Effector memory CD8-positive, alpha-beta T cell (primary cell): Measurements from ENCODE around the gene CSNK2B.

Experiments
- ATAC-seq: fragments of 150-1000 bp; cut with Tn5 transposase; replicated peaks from 2 replicates; pipeline ENCODE4 v1.10.0; 2021; ENCODE audit warnings: mild to moderate bottlenecking, moderate library complexity
- DNase-seq, 3 experiments: peaks; one replicate each; pipeline ENCODE4 v3.0.0; 2021
- H3K27ac Mint-ChIP-seq, 2 donors: one replicate each; pipeline ENCODE4 v1.8.0; 2022; ENCODE audit warnings: mild to moderate bottlenecking in 2 of 2, mixed read lengths in 2 of 2, moderate library complexity in 2 of 2
- H3K27me3 Mint-ChIP-seq, 2 donors: one replicate each; pipeline ENCODE4 v1.8.0; 2022; ENCODE audit warnings: mixed read lengths in 2 of 2
- H3K36me3 Mint-ChIP-seq: one replicate; pipeline ENCODE4 v1.8.0; 2022; ENCODE audit warnings: mild to moderate bottlenecking, moderate library complexity, mixed read lengths; ENCODE audit not compliant: insufficient read depth
- H3K4me1 Mint-ChIP-seq, 2 donors: one replicate each; pipeline ENCODE4 v1.8.0; 2022; ENCODE audit warnings: low read depth in 2 of 2, mixed read lengths in 2 of 2
- H3K4me3 Mint-ChIP-seq, 2 donors: one replicate each; pipeline ENCODE4 v1.8.0; 2022; ENCODE audit warnings: mild to moderate bottlenecking in 2 of 2, mixed read lengths in 2 of 2, moderate library complexity in 2 of 2
- H3K9me3 Mint-ChIP-seq, 2 donors: one replicate each; pipeline ENCODE4 v1.8.0; 2022; ENCODE audit warnings: mixed read lengths in 2 of 2

The CSNK2B gene

DNA sequence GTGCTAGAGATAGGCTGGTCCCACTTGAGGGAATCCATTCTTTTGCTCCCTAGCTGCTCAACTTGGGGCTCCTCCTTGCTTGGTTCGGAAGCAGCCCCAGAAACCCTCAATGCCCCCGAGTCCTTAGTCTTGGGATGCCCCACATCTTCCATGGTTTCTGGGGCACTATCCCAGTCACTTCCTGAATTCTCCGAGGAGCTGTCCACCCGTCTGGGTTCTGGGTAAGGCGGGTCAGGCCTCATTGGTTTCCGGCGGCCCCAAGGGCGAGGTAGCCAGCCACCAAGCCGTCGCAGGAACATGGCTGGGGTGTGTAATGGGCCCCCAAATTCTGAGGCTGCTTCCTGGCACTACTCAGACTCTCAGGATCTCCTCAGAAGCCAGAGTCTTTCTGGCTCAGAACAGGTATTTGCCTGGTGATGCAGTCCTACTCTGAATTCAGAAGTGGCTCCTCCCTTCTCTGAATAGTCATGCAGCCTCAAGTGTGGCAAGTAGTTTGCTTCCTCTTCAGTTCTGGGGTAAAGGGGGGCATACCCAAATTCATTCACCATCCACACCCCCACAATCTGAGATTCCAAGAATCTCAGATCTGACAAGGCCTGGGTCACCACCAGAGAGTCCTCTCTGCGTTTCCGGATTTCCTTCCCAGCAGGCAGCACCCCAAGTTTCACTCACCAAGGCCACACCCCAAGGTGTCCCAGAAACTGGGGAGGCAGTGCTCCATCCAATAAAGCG, 6.1 kb upstream of the CSNK2B start:
- Mint-ChIP-seq H3K36me3 (peaks cover 29% of the 10 kb centered on the region), H3K4me3 (peak overlapping the region; percentile 87 to 97), H3K27ac (peak overlapping the region; percentile 86 to 88), H3K27me3 (no peaks in the 10 kb centered on the region), H3K4me1 (peaks cover 61 to 65% of the 10 kb centered on the region in 2 donors), H3K9me3 (no peaks in the 10 kb centered on the region)
- peak in 1 of 3 experiments; percentile 17 for DNase-seq
- ATAC-seq, result peak; percentile 44

GRCh38 chr6:31660381-31661261, 5.3 kb upstream of the CSNK2B start, which contains the start of gene C6orf47:
Gene C6orf47, minus strand, starts transcription at chr6:31660778. Its CDS starts 831 bp downstream, at chr6:31659947.
- DNase-seq (peak; percentile 60 to 66 (median 65)), ATAC-seq (peak; percentile 70)
- Mint-ChIP-seq H3K9me3 (no peaks in the 10 kb centered on the region), H3K36me3 (peaks cover 34% of the 10 kb centered on the region), H3K4me3 (peak within 1 kb of the TSS; percentile 87 to 97), H3K4me1 (peaks cover 60 to 64% of the 10 kb centered on the region in 2 donors), H3K27me3 (no peaks in the 10 kb centered on the region), H3K27ac (peak within 1 kb of the TSS; percentile 86 to 88)

DNA sequence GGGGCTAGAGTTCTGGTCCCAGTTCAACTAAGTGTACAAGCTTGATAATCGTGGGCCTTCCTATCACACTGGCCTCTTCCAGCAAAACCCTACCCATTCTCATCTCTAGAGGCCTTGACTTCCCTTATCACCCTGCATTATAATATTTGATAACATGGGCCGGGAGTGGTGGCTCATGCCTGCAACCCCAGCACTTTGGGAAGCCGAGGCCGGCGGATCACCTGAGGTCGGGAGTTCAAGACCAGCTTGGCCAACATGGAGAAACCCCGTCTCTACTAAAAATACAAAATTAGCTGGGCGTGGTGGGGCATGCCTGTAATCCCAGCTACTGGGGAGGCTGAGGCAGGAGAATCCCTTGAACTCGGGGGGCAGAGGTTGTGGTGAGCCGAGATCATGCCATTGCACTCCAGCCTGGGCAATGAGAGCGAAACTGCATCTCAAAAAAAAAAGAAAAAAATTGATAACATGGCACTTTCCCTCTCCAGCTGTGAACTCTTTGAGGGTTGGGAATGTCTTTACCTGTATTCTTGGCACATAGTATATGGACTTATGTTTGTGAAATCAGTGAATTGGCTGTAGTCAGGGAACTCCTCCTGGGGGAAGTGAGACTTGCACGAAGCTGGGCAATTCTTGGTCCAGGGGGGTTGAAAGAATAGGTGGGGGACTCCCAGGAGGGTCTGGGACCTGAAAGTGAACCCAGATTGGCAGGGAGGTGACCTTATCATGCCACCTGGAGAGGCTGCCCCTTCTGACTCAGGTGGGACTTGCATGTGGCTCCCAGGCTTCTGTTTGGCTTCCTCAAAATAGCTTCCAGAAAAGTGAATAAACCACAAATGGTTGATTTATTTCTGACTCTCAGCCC, 4.4 kb upstream of the CSNK2B start:
- peaks cover 62 to 65% of the 10 kb centered on the region in 2 donors for H3K4me1 Mint-ChIP-seq
- no peaks in the 10 kb centered on the region for H3K9me3 Mint-ChIP-seq
- peak overlapping the region; percentile 87 to 97 for H3K4me3 Mint-ChIP-seq
- H3K36me3 Mint-ChIP-seq, result peaks cover 38% of the 10 kb centered on the region
- DNase-seq (no peak), ATAC-seq (no peak)
- H3K27ac Mint-ChIP-seq, result peak overlapping the region; percentile 86 to 88
- no peaks in the 10 kb centered on the region for H3K27me3 Mint-ChIP-seq

DNA sequence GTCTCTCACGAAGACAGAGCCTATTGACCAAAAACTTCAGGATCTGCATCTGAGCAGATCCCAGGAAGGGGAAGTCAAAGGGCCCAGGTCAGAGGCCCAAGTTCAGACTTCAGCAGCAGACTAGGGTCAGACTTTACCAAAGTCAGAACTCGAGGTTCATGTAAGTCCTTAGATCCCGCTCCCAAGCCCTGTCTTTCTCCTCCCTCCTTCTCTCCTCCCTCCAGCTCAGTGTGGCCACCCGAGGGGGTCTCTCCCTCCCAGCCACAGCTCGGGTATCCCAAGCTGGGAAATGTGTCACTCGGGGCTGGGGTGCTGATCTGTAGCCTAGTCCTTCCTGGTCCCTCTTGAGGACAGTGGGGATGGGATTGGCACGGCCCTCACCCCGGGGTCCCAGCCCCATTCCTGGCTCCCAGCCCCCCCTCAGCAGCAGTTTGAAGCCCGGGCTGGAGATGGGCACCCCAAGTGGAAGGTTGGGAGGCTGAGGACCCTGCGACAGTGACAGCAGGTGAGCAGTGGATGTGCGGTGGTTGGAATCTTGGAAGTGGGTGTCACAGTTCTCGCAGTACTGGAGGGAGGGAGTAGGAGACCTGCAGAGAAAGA, 3.7 kb upstream of the CSNK2B start:
- Mint-ChIP-seq H3K36me3 (peaks cover 41% of the 10 kb centered on the region), H3K4me1 (peaks cover 67 to 71% of the 10 kb centered on the region in 2 donors), H3K4me3 (peak overlapping the region; percentile 62 to 97), H3K27ac (peak overlapping the region in 1 of 2 donors; percentile 77), H3K27me3 (no peaks in the 10 kb centered on the region), H3K9me3 (no peaks in the 10 kb centered on the region)
- ATAC-seq, result no peak
- DNase-seq, result no peak

GRCh38 chr6:31663126-31663960, 2.5 kb upstream of the CSNK2B start:
- H3K9me3 Mint-ChIP-seq, result no peaks in the 10 kb centered on the region
- H3K4me3 Mint-ChIP-seq, result peak overlapping the region; percentile 93 to 97
- ATAC-seq, result no peak
- peaks cover 59 to 69% of the 10 kb centered on the region in 2 donors for H3K4me1 Mint-ChIP-seq
- no peaks in the 10 kb centered on the region for H3K27me3 Mint-ChIP-seq
- DNase-seq, result no peak
- H3K36me3 Mint-ChIP-seq, result peaks cover 48% of the 10 kb centered on the region
- peak overlapping the region; percentile 94 to 98 for H3K27ac Mint-ChIP-seq

GRCh38 chr6:31663961-31664789, 1.7 kb upstream of the CSNK2B start:
- Mint-ChIP-seq H3K4me1 (peaks cover 51 to 62% of the 10 kb centered on the region in 2 donors), H3K36me3 (peaks cover 56% of the 10 kb centered on the region), H3K27me3 (no peaks in the 10 kb centered on the region), H3K27ac (peak overlapping the region; percentile 94 to 98), H3K9me3 (no peaks in the 10 kb centered on the region), H3K4me3 (peak overlapping the region; percentile 93 to 97)
- ATAC-seq, result no peak
- no peak for DNase-seq

DNA sequence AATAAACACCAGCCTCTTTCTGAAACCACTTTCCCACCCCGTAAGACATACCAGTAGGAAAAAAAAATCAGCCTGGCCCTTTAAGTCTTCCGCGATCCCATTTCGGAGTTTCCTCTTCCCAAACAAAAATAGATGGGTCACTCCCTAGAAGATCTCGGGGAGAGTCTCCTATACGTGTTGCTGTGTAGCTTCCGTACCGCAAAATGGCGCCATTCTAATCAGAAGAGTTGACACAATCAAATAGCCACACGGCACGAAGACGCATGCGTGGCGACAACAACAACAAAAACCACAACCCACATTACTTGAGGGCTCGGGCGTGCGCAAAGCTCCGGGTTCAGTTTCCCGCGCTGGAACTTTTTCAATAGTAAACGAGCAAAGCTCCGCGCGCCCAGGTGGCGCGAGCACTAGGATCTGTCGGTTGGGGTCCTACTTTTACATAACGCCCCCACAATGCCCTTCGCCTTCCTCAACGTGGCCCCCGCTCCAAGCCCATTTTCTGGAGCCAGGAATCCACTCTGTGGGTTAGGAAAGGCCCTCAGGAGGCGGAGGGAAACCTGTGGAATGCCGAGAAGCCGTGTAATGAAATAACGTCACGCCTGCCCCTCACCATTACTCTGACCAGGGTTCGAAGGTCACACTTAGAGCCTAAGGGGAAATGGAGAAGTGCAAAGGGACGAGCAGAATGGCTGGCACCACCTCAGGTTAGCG, 935 bp upstream of the CSNK2B start, which contains the start of gene GPANK1:
Gene GPANK1, minus strand, starts transcription at position 208 of the 711 bp plus-strand sequence. CDS start 519 bp downstream, outside the sequence.
- Mint-ChIP-seq H3K27ac (peak within 1 kb of the TSS; percentile 94 to 98), H3K4me3 (peak within 1 kb of the TSS; percentile 93 to 97), H3K9me3 (no peaks in the 10 kb centered on the region), H3K36me3 (peaks cover 60% of the 10 kb centered on the region), H3K27me3 (no peaks in the 10 kb centered on the region), H3K4me1 (peaks cover 43 to 55% of the 10 kb centered on the region in 2 donors)
- ATAC-seq, result peak; percentile 45
- peak; percentile 82 to 89 (median 86) for DNase-seq

DNA sequence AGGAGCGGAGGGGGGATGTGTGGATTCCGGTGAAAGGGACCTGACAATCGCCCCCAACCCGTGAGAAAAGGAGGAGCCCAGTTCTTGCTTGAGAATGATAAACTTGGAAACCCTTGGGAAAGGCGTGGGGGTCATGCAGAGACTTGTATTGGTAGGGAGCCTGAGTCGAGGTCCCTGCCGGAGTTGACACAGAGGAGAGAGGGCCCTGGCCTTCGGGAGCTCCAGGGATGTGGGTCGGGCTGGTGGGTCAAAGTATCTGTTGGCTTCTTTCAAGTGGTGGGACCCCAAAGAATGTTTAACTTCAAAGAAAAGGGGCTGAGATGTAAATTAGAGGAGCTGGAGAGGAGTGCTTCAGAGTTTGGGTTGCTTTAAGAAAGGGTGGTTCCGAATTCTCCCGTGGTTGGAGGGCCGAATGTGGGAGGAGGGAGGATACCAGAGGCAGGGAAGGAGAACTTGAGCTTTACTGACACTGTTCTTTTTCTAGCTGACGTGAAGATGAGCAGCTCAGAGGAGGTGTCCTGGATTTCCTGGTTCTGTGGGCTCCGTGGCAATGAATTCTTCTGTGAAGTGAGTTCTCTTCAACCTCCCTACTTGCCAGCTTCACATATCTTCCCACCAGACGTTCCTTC, 571 bp downstream of the CSNK2B start:
- peak overlapping the region; percentile 94 to 98 for H3K27ac Mint-ChIP-seq
- H3K9me3 Mint-ChIP-seq, result no peaks in the 10 kb centered on the region
- no peaks in the 10 kb centered on the region for H3K27me3 Mint-ChIP-seq
- H3K4me3 Mint-ChIP-seq, result peak overlapping the region; percentile 93 to 97
- DNase-seq, result no peak
- peaks cover 33 to 46% of the 10 kb centered on the region in 2 donors for H3K4me1 Mint-ChIP-seq
- ATAC-seq, result no peak
- H3K36me3 Mint-ChIP-seq, result peaks cover 63% of the 10 kb centered on the region

DNA sequence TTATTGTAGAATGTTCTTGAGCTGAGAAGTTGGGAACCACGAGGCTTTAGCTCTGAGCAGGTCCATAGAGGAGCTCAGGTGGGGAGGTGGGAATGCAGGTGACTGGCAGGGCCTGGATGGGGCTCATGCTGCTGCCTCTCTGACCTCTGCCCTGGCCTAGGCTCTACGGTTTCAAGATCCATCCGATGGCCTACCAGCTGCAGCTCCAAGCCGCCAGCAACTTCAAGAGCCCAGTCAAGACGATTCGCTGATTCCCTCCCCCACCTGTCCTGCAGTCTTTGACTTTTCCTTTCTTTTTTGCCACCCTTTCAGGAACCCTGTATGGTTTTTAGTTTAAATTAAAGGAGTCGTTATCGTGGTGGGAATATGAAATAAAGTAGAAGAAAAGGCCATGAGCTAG, 3.8 kb downstream of the CSNK2B start, which contains the start of gene LY6G5B:
Gene LY6G5B, plus strand, starts transcription at position 301 of the 400 bp plus-strand sequence. CDS start 975 bp downstream, outside the sequence.
- H3K27ac Mint-ChIP-seq, result peak within 1 kb of the TSS in 1 of 2 donors; percentile 41
- no peaks in the 10 kb centered on the region for H3K9me3 Mint-ChIP-seq
- H3K27me3 Mint-ChIP-seq, result no peaks in the 10 kb centered on the region
- ATAC-seq (no peak), DNase-seq (no peak)
- H3K4me3 Mint-ChIP-seq, result no peak within 1 kb of the TSS
- H3K4me1 Mint-ChIP-seq, result peaks cover 14 to 23% of the 10 kb centered on the region in 2 donors
- peaks cover 61% of the 10 kb centered on the region for H3K36me3 Mint-ChIP-seq

DNA sequence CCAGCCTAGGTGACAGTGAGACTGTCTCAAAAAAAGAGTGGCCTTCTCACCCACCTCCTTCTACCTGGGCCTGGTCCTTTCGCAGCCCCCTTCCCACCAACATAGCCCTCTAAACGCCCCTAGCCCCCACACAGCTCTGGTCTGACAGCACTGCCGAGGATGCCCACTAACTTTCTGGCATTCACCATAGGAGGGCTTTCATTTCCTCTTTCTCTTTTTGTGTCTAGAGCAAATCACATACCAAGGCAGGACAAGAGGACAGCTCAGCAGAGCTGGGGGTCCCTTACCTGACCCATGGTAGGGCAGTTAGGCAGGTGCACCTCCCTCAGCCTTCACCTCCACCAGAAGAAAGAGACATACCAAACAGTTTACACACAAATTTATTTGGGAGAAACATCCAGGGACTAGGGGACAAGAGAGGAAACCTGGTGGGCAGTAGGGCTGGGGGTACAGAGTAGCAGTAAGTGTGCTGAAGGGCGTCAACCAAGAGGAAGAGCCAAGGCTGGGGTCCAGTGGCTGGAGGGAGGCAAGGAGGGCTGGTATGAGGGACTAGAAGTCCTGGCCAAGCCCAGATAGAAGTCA, 10.5 kb downstream of the CSNK2B start:
- Mint-ChIP-seq H3K4me3 (no peak overlapping the region), H3K27me3 (no peaks in the 10 kb centered on the region), H3K4me1 (peaks cover 13 to 14% of the 10 kb centered on the region in 2 donors), H3K36me3 (peaks cover 21% of the 10 kb centered on the region), H3K9me3 (no peaks in the 10 kb centered on the region), H3K27ac (peak overlapping the region in 1 of 2 donors; percentile 18)
- DNase-seq (no peak), ATAC-seq (no peak)
